HFFc6 (cell line): ENCODE results near the gene SRMS. TPM values are rescaled to one million over a fixed set of nuclear protein-coding genes. Genes with fewer than 3 reads are reported as not detected.
"Not testable (repeated sequence)": the region's sequence is repeated elsewhere in the genome, so short reads cannot be mapped to it uniquely, and the experiment has no call there.

Source experiments
- DNase-seq: peaks from one replicate; pipeline ENCODE4 v3.0.0-alpha.2; 2018
- H3K27ac Mint-ChIP-seq: 2 replicates; pipeline ENCODE4 v1.8.0; 2020; ENCODE audit warnings: mild to moderate bottlenecking, mixed read lengths
- H3K27me3 Mint-ChIP-seq: 2 replicates; pipeline ENCODE4 v1.8.0; 2021; ENCODE audit warnings: mild to moderate bottlenecking, moderate library complexity, mixed read lengths; ENCODE audit not compliant: insufficient read depth
- H3K36me3 Mint-ChIP-seq: 2 replicates; pipeline ENCODE4 v1.8.0; 2021; ENCODE audit warnings: low read depth, mixed read lengths
- H3K4me1 Mint-ChIP-seq: 2 replicates; pipeline ENCODE4 v1.8.0; 2020; ENCODE audit warnings: low read depth, mixed read lengths
- H3K4me3 Mint-ChIP-seq: 2 replicates; pipeline ENCODE4 v1.8.0; 2020; ENCODE audit warnings: mild to moderate bottlenecking, moderate library complexity, mixed read lengths
- H3K9me3 Mint-ChIP-seq: 2 replicates; pipeline ENCODE4 v1.8.0; 2020; ENCODE audit warnings: mild to moderate bottlenecking, mixed read lengths
- total RNA-seq, 6 experiments: library from RNA; stranded (reverse); fragmentation: NEBNext Ultra II Directional; extraction: Animal tissue kit (Norgen Biotek cat#: 25700); gene quantifications; 2 replicates in 1 of 6; 3 replicates in 5 of 6; pipeline ENCODE4 v1.2.3, GENCODE V29; 2021
- TF ChIP-seq, protein P1 (sequence below): fragments of 200-600 bp; sonication (generic); IDR thresholded peaks from 2 replicates; pipeline ENCODE4 v1.5.0; 2021; ENCODE audit warnings: antibody characterized with exemption, mild to moderate bottlenecking

Gene SRMS
- total RNA-seq, 6 experiments from 2014 or later, result not detected

- no peak for DNase-seq
- TF ChIP-seq, protein P1, sequence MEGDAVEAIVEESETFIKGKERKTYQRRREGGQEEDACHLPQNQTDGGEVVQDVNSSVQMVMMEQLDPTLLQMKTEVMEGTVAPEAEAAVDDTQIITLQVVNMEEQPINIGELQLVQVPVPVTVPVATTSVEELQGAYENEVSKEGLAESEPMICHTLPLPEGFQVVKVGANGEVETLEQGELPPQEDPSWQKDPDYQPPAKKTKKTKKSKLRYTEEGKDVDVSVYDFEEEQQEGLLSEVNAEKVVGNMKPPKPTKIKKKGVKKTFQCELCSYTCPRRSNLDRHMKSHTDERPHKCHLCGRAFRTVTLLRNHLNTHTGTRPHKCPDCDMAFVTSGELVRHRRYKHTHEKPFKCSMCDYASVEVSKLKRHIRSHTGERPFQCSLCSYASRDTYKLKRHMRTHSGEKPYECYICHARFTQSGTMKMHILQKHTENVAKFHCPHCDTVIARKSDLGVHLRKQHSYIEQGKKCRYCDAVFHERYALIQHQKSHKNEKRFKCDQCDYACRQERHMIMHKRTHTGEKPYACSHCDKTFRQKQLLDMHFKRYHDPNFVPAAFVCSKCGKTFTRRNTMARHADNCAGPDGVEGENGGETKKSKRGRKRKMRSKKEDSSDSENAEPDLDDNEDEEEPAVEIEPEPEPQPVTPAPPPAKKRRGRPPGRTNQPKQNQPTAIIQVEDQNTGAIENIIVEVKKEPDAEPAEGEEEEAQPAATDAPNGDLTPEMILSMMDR, result no peak
- H3K27me3 Mint-ChIP-seq, result no peaks in the 10 kb centered on the region
- peaks cover 4% of the 10 kb centered on the region; the same call in 1 of the 2 replicates for H3K36me3 Mint-ChIP-seq
- no peaks in the 10 kb centered on the region; the same call in 1 of the 2 replicates for H3K9me3 Mint-ChIP-seq
- no peak overlapping the region for H3K4me3 Mint-ChIP-seq
- H3K4me1 Mint-ChIP-seq, result no peaks in the 10 kb centered on the region
- no peak overlapping the region for H3K27ac Mint-ChIP-seq
These were observed 13.5 kb upstream of the SRMS start for GRCh38 chr20:63560856-63561609.

- TF ChIP-seq, protein P1, result no peak
- no peak overlapping the region for H3K4me3 Mint-ChIP-seq
- no peaks in the 10 kb centered on the region for H3K4me1 Mint-ChIP-seq
- no peak for DNase-seq
- no peaks in the 10 kb centered on the region for H3K27me3 Mint-ChIP-seq
- no peak overlapping the region for H3K27ac Mint-ChIP-seq
- H3K9me3 Mint-ChIP-seq, result no peaks in the 10 kb centered on the region; the same call in 1 of the 2 replicates
- H3K36me3 Mint-ChIP-seq, result peaks cover 4% of the 10 kb centered on the region; the same call in 1 of the 2 replicates
These were observed 12.8 kb upstream of the SRMS start for GRCh38 chr20:63560333-63560805.

DNA sequence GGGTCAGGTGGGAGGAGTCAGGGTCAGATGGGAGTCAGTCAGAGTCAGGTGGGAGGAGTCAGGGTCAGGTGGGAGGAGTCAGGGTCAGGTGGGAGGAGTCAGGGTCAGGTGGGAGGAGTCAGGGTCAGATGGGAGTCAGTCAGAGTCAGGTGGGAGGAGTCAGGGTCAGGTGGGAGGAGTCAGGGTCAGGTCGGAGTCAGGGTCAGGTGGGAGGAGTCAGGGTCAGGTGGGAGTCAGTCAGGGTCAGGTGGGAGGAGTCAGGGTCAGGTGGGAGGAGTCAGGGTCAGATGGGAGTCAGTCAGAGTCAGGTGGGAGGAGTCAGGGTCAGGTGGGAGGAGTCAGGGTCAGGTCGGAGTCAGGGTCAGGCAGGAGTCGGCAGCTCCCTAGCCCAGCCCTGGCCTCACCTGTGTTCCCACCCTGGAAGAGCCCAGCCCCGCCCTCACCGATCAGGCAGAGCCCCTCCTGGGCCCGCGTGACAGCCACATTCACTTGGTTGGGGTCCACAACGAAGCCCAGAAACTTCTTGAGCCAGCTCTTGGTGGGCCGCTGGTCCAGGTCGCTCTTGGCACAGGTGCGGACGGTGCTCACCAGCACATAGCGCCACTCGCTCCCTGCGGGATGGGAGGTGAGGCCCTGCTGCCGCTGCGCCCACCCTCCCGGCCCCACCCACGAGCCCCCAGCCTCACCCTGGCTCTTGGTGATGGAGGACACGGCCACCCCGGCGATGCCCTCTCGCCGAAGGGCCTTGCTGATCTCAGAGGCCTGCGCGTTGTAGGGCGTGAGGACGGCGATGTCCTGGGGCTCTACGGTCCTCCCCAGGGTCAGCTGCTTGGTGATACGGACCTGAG lies 12.2 kb upstream of the SRMS start:
- H3K9me3 Mint-ChIP-seq, H3K27me3 Mint-ChIP-seq, H3K27ac Mint-ChIP-seq, H3K4me1 Mint-ChIP-seq, H3K36me3 Mint-ChIP-seq, DNase-seq, H3K4me3 Mint-ChIP-seq: not testable (repeated sequence)

DNA sequence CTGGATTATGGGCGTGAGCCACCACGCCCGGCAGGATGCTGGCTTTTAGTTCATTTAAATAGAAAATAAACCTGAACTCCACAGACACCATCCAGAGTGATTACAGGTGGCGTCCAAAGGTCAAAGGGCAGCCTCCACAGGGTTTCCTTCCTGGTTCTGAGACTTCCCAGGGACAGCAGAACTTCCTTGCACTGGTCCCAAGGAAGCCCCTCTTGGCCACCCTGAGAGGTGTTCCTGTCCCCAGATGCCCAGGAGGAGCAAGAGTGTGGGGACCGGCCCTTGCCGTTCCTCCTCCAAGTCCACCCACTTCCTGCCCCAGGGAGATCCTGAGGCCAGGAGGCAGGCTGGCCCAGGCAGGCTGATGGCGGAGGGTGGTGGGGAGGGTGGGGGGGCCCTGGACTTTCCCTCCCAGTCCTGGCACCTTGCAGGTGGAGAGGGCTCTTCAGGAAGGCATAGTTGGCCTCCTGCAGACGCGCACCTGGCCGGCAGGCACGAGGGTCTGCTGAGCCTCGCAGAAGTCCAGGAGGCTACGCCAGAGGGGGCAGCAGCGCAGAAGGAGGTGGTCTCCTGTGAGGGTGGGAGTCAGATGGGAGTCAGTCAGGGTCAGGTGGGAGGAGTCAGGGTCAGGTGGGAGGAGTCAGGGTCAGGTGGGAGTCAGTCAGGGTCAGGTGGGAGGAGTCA lies 11.4 kb upstream of the SRMS start:
- Mint-ChIP-seq H3K36me3 (peaks cover 4% of the 10 kb centered on the region; the same call in 1 of the 2 replicates), H3K27me3 (no peaks in the 10 kb centered on the region), H3K4me3 (no peak overlapping the region), H3K4me1 (no peaks in the 10 kb centered on the region), H3K27ac (no peak overlapping the region), H3K9me3 (no peaks in the 10 kb centered on the region; the same call in 1 of the 2 replicates)
- DNase-seq, result no peak
- TF ChIP-seq, protein P1, result no peak

GRCh38 chr20:63557481-63557891 lies 9.9 kb upstream of the SRMS start:
- H3K36me3 Mint-ChIP-seq, result peaks cover 4% of the 10 kb centered on the region; the same call in 1 of the 2 replicates
- no peak for DNase-seq
- no peaks in the 10 kb centered on the region; the same call in 1 of the 2 replicates for H3K9me3 Mint-ChIP-seq
- no peaks in the 10 kb centered on the region for H3K27me3 Mint-ChIP-seq
- H3K4me3 Mint-ChIP-seq, result no peak overlapping the region
- no peak overlapping the region for H3K27ac Mint-ChIP-seq
- no peaks in the 10 kb centered on the region for H3K4me1 Mint-ChIP-seq
- TF ChIP-seq, protein P1, result no peak
